Tibial nerve (tissue), 4 donors: ENCODE measurements around the gene PCSK5. TPM values are rescaled to one million over a fixed set of nuclear protein-coding genes. Genes with fewer than 3 reads are reported as not detected.

Experiments used
- DNase-seq, 2 donors: peaks; one replicate each; pipeline ENCODE4 v3.0.0-alpha.2; 2019; ENCODE audit warnings: low spot score in 2 of 2
- H3K27ac ChIP-seq, 4 donors: fragments of 200-600 bp; sonication (generic) in 3 of 4; one replicate each; pipeline ENCODE4 v1.5.1; 2017 to 2019; ENCODE audit warnings: mild to moderate bottlenecking in 1 of 4
- H3K27me3 ChIP-seq, 2 donors: fragments of 200-600 bp; sonication (generic) in 1 of 2; one replicate each; pipeline versions ENCODE4 v1.5.1 to v1.6.0; 2017 to 2019
- H3K36me3 ChIP-seq, 3 donors: fragments of 200-600 bp; sonication (generic); one replicate each; pipeline ENCODE4 v1.5.1; 2018 to 2019
- H3K4me1 ChIP-seq, 4 donors: fragments of 200-600 bp; sonication (generic) in 3 of 4; one replicate each; pipeline ENCODE4 v1.5.1; 2017 to 2019
- H3K4me3 ChIP-seq, 4 donors: fragments of 200-600 bp; sonication (generic) in 3 of 4; one replicate each; pipeline ENCODE4 v1.5.1; 2017 to 2019; ENCODE audit warnings: mild to moderate bottlenecking in 1 of 4, moderate library complexity in 1 of 4
- H3K9me3 ChIP-seq, 4 donors: fragments of 200-600 bp; sonication (generic) in 3 of 4; one replicate each; pipeline ENCODE4 v1.5.1; 2017 to 2019
- CTCF ChIP-seq, 5 experiments: fragments of 200-600 bp in 3 of 5; fragments of 450-650 bp in 2 of 5; sonication (generic) in 3 of 5; IDR thresholded peaks; one replicate each; pipeline ENCODE4 v1.5.1; 2016 to 2019; ENCODE audit warnings: antibody characterized with exemption in 5 of 5, mild to moderate bottlenecking in 3 of 5, moderate library complexity in 2 of 5
- EP300 ChIP-seq, 2 donors: sonication (generic); formaldehyde crosslinking; IDR thresholded peaks; one replicate each; pipeline ENCODE4 v1.6.1; 2017; ENCODE audit warnings: antibody characterized with exemption in 2 of 2, mild to moderate bottlenecking in 1 of 2
- POLR2A ChIP-seq, 2 donors: fragments of 450-650 bp; IDR thresholded peaks; one replicate each; pipeline ENCODE4 v1.6.1; 2017; ENCODE audit warnings: antibody characterized with exemption in 2 of 2, mild to moderate bottlenecking in 2 of 2, moderate library complexity in 2 of 2
- WGBS, 2 donors: methylation state at CpG; one replicate each; pipeline ENCODE4 v1.1.5; 2018; 5-methylcytosine and 5-hydroxymethylcytosine counted together
- total RNA-seq, 4 donors: library from RNA; depleted of rRNA; stranded (reverse); fragments of >200 nt; gene quantifications; one replicate each; pipeline ENCODE4 v1.1.0, GENCODE V29; 2016

PCSK5 gene
- total RNA-seq, 4 donors from 2014 or later, result 12.5 to 32.7 (median 23.0) TPM

DNA sequence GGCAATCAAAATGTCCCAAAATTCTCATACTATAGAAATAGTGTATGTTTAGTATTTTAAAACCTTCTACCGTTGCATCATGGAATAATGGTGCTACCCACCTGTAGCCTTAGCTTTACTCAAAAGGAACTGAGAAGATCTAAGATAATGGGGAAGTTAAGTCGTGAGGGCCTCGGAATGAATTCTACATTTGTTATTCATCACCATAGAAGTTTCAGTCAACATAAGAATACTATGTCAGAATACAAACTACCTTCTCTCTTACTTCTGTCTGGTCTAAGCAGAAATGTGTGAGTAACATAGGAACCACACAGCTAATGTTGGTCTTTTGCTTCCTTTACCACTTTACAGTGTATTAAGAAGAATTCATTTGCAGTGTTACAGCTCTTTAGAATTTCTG lies 460.5 kb downstream of the PCSK5 start:
- Histone ChIP-seq H3K4me3 (no peak overlapping the region), H3K27ac (no peak overlapping the region), H3K36me3 (no peaks in the 10 kb centered on the region), H3K9me3 (no peaks in the 10 kb centered on the region), H3K4me1 (no peaks in the 10 kb centered on the region), H3K27me3 (no peaks in the 10 kb centered on the region)
- 57 to 70% methylated on average over 3 of the region's 3 CpGs for WGBS, 2 donors
- TF ChIP-seq EP300 (IDR thresholded peaks at IDR 0.05), result no peak
- TF ChIP-seq POLR2A (IDR thresholded peaks at IDR 0.05), result no peak
- TF ChIP-seq CTCF (IDR thresholded peaks at IDR 0.05), result no peak
- no peak for DNase-seq

DNA sequence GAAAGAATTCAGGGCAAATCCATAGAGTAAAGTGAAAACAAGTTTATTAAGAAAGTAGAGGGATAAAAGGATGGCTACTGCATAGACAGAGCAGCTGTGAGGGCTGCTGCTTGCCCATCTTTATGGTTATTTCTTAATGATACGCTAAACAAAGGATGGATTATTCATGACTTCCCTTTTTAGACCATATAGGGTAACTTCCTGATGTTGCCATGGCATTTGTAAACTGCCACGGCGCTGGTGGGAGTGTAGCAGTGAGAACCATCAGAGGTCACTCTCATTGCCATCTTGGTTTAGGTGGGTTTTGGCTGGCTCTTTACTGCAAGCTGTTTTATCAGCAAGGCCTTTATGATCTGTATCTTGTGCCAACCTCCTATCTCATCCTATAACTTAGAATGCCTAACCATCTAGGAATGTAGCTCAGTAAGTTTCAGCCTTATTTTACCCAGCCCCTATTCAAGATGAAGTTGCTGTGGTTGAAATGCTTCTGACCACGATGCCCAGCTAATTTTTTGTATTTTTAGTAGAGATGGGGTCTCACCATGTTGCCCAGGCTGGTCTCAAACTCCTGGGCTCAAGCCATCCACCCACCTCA lies 461.6 kb downstream of the PCSK5 start:
- DNase-seq, result no peak
- TF ChIP-seq POLR2A (IDR thresholded peaks at IDR 0.05), result no peak
- TF ChIP-seq EP300 (IDR thresholded peaks at IDR 0.05), result no peak
- no peak for TF ChIP-seq CTCF (IDR thresholded peaks at IDR 0.05)
- no peaks in the 10 kb centered on the region for H3K9me3 ChIP-seq
- H3K4me3 ChIP-seq, result no peak overlapping the region
- 45 to 62% methylated on average over 4 of the region's 4 CpGs for WGBS, 2 donors
- no peaks in the 10 kb centered on the region for H3K4me1 ChIP-seq
- H3K27ac ChIP-seq, result no peak overlapping the region
- no peaks in the 10 kb centered on the region for H3K36me3 ChIP-seq
- H3K27me3 ChIP-seq, result no peaks in the 10 kb centered on the region

- Histone ChIP-seq H3K36me3 (no peaks in the 10 kb centered on the region), H3K4me3 (no peak overlapping the region), H3K27me3 (no peaks in the 10 kb centered on the region), H3K4me1 (no peaks in the 10 kb centered on the region), H3K9me3 (no peaks in the 10 kb centered on the region), H3K27ac (no peak overlapping the region)
- 62 to 76% methylated on average over 5 of the region's 5 CpGs for WGBS, 2 donors
- TF ChIP-seq POLR2A (IDR thresholded peaks at IDR 0.05), result no peak
- no peak for TF ChIP-seq EP300 (IDR thresholded peaks at IDR 0.05)
- no peak for TF ChIP-seq CTCF (IDR thresholded peaks at IDR 0.05)
- DNase-seq, result no peak
Measured at GRCh38 chr9:76353280-76353679, 462.8 kb downstream of the PCSK5 start.

GRCh38 chr9:76354221-76354620 lies 463.7 kb downstream of the PCSK5 start:
- Histone ChIP-seq H3K36me3 (no peaks in the 10 kb centered on the region), H3K4me1 (no peaks in the 10 kb centered on the region), H3K9me3 (no peaks in the 10 kb centered on the region), H3K27me3 (no peaks in the 10 kb centered on the region), H3K4me3 (no peak overlapping the region), H3K27ac (no peak overlapping the region)
- TF ChIP-seq POLR2A (IDR thresholded peaks at IDR 0.05) (no peak), EP300 (IDR thresholded peaks at IDR 0.05) (no peak), CTCF (IDR thresholded peaks at IDR 0.05) (no peak)
- WGBS, 2 donors, result 81 to 98% methylated on average over 3 of the region's 3 CpGs
- DNase-seq, result no peak

DNA sequence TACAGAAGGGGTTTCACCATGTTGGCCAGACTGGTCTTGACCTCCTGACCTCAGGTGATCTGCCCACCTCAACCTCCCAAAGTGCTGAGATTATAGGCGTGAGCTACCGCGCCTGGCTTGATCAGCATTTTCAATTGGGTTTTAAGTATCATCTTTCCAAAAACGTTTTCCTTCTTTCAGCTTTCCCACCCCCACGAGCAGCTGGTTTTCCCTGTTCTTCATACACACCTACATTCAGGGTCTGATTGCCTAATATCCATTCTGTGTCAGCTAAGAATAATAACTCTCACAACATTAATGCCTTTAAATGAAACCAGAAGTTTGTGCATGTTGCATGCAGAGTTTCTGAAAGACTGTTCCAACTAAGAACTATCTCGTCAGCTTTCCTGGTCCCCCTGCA lies 465.4 kb downstream of the PCSK5 start:
- no peaks in the 10 kb centered on the region for H3K4me1 ChIP-seq
- 79% methylated on average over 6 of the region's 6 CpGs for WGBS, 2 donors
- no peak overlapping the region for H3K4me3 ChIP-seq
- H3K9me3 ChIP-seq, result no peaks in the 10 kb centered on the region
- H3K27ac ChIP-seq, result no peak overlapping the region
- DNase-seq, result no peak
- no peaks in the 10 kb centered on the region for H3K36me3 ChIP-seq
- TF ChIP-seq CTCF (IDR thresholded peaks at IDR 0.05), result no peak
- no peak for TF ChIP-seq POLR2A (IDR thresholded peaks at IDR 0.05)
- no peak for TF ChIP-seq EP300 (IDR thresholded peaks at IDR 0.05)
- no peaks in the 10 kb centered on the region for H3K27me3 ChIP-seq
